ENCODE results near the gene NCOA6.
A peak's percentile ranks its signal among the peaks of the same experiment; 100 is the strongest.

NCOA6 gene

GRCh38 chr20:34703424-34704176, 121.9 kb downstream of the NCOA6 start:
- DNase-seq = peak; percentile 21

- no peak for DNase-seq
Measured at GRCh38 chr20:34703061-34703423, 122.4 kb downstream of the NCOA6 start.

- no peak for DNase-seq
Measured at GRCh38 chr20:34701405-34702085, 123.9 kb downstream of the NCOA6 start.

GRCh38 chr20:34693414-34693813, 132.0 kb downstream of the NCOA6 start:
- DNase-seq = no peak

- DNase-seq = no peak
Measured at GRCh38 chr20:34691838-34692237, 133.6 kb downstream of the NCOA6 start.

- DNase-seq = no peak
Measured at GRCh38 chr20:34689486-34689885, 136.0 kb downstream of the NCOA6 start.

GRCh38 chr20:34683667-34684066, 141.8 kb downstream of the NCOA6 start:
- DNase-seq = no peak

- DNase-seq = no peak
Measured at GRCh38 chr20:34680586-34681175, 144.8 kb downstream of the NCOA6 start.

- peak; percentile 96 for DNase-seq
Measured at GRCh38 chr20:34676642-34677373, 148.6 kb downstream of the NCOA6 start, which contains the start of gene PIGU. PIGU (minus strand) TSS chr20:34677092; CDS start chr20:34677085, 7 bp downstream.

- no peak for DNase-seq
Measured at GRCh38 chr20:34675993-34676641, 149.3 kb downstream of the NCOA6 start.

- DNase-seq = no peak
Measured at GRCh38 chr20:34675561-34675960, 149.9 kb downstream of the NCOA6 start.

- no peak for DNase-seq
Measured at GRCh38 chr20:34673412-34673811, 152.0 kb downstream of the NCOA6 start.

- DNase-seq = no peak
Measured at GRCh38 chr20:34669094-34669493, 156.4 kb downstream of the NCOA6 start.

Measured in DMS153 (cell line).